CD14-positive monocyte (primary cell): ENCODE measurements around the gene AMT. TPM values are rescaled to one million over a fixed set of nuclear protein-coding genes. Genes with fewer than 3 reads are reported as not detected.

Experiments
- DNase-seq, 3 donors: peaks; one replicate each; pipeline ENCODE4 v3.0.0-alpha.2; 2011 to 2022
- H2AFZ ChIP-seq: 2 replicates; pipeline ENCODE4 v1.6.0; 2012; ENCODE audit warnings: mild to moderate bottlenecking, low read depth, low read length, inconsistent platforms; ENCODE audit not compliant: insufficient read depth, poor library complexity, severe bottlenecking
- H3K27ac ChIP-seq, 2 donors: 1 replicate in 1 of 2; 2 replicates in 1 of 2; pipeline ENCODE4 v1.5.1; 2012 to 2013; ENCODE audit warnings: low read length in 2 of 2, control low read depth in 1 of 2, inconsistent platforms in 1 of 2, low read depth in 1 of 2, mild to moderate bottlenecking in 1 of 2
- H3K27me3 ChIP-seq, 2 donors: one replicate each; pipeline versions ENCODE4 v1.6.0 to v1.6.1; 2011 to 2013; ENCODE audit warnings: low read length in 2 of 2; ENCODE audit not compliant: control insufficient read depth in 2 of 2, insufficient read depth in 2 of 2
- H3K36me3 ChIP-seq, 2 donors: replicated peaks in 1 of 2; 1 replicate in 1 of 2; 2 replicates in 1 of 2; pipeline versions ENCODE4 v1.5.1 to v1.6.1; 2012 to 2013; ENCODE audit warnings: low read length in 2 of 2, control low read depth in 1 of 2, inconsistent platforms in 1 of 2, mild to moderate bottlenecking in 1 of 2; ENCODE audit not compliant: insufficient read depth in 2 of 2, control insufficient read depth in 1 of 2
- H3K4me1 ChIP-seq, 2 donors: 1 replicate in 1 of 2; 2 replicates in 1 of 2; pipeline versions ENCODE4 v1.5.1 to v1.6.1; 2012 to 2013; ENCODE audit warnings: low read length in 2 of 2, control low read depth in 1 of 2, inconsistent platforms in 1 of 2, mild to moderate bottlenecking in 1 of 2, moderate library complexity in 1 of 2; ENCODE audit not compliant: insufficient read depth in 2 of 2, control insufficient read depth in 1 of 2
- H3K4me2 ChIP-seq: replicated peaks from 2 replicates; pipeline ENCODE3; 2012; ENCODE audit warnings: low read length, moderate library complexity, mild to moderate bottlenecking; ENCODE audit not compliant: poor library complexity, severe bottlenecking; ENCODE audit errors: extremely low read depth
- H3K4me3 ChIP-seq, 3 experiments: fragments of 200-600 bp in 1 of 3; sonication (generic) in 1 of 3; replicated peaks in 1 of 3; 1 replicate in 2 of 3; 2 replicates in 1 of 3; pipeline ENCODE4 v1.5.1; 2011 to 2013; ENCODE audit warnings: low read length in 3 of 3, mild to moderate bottlenecking in 3 of 3, control low read depth in 2 of 3, low read depth in 2 of 3, inconsistent platforms in 1 of 3, moderate library complexity in 1 of 3
- H3K79me2 ChIP-seq: 2 replicates; pipeline ENCODE4 v1.6.0; 2012; ENCODE audit warnings: mild to moderate bottlenecking, control low read depth, inconsistent platforms, low read length, moderate library complexity; ENCODE audit not compliant: insufficient read depth
- H3K9ac ChIP-seq: 2 replicates; pipeline ENCODE4 v1.6.0; 2017; ENCODE audit warnings: low read length, mild to moderate bottlenecking; ENCODE audit not compliant: insufficient read depth, poor library complexity, severe bottlenecking
- H3K9me3 ChIP-seq, 2 donors: replicated peaks in 1 of 2; 1 replicate in 1 of 2; 2 replicates in 1 of 2; pipeline versions ENCODE4 v1.5.1 to v1.6.1; 2012 to 2013; ENCODE audit warnings: low read length in 2 of 2, control low read depth in 1 of 2; ENCODE audit not compliant: control insufficient read depth in 1 of 2, insufficient read depth in 1 of 2
- H4K20me1 ChIP-seq: 2 replicates; pipeline ENCODE4 v1.6.0; 2012; ENCODE audit warnings: mild to moderate bottlenecking, low read length, control low read depth, moderate library complexity; ENCODE audit not compliant: insufficient read depth
- H3K27ac Mint-ChIP-seq, 7 donors: one replicate each; pipeline ENCODE4 v1.8.0; 2020; ENCODE audit warnings: mild to moderate bottlenecking in 7 of 7, mixed read lengths in 7 of 7, moderate library complexity in 6 of 7, inconsistent platforms in 2 of 7
- H3K27me3 Mint-ChIP-seq, 3 donors: one replicate each; pipeline ENCODE4 v1.8.0; 2021 to 2022; ENCODE audit warnings: low read depth in 3 of 3, mild to moderate bottlenecking in 3 of 3, mixed read lengths in 3 of 3, moderate library complexity in 3 of 3, inconsistent platforms in 1 of 3
- H3K36me3 Mint-ChIP-seq, 2 donors: one replicate each; pipeline ENCODE4 v1.8.0; 2020; ENCODE audit warnings: mixed read lengths in 2 of 2, inconsistent platforms in 1 of 2, mild to moderate bottlenecking in 1 of 2
- H3K4me1 Mint-ChIP-seq: one replicate; pipeline ENCODE4 v1.8.0; 2020; ENCODE audit warnings: mild to moderate bottlenecking, mixed read lengths
- H3K4me3 Mint-ChIP-seq, 2 donors: one replicate each; pipeline ENCODE4 v1.8.0; 2020; ENCODE audit warnings: mild to moderate bottlenecking in 2 of 2, mixed read lengths in 2 of 2, moderate library complexity in 1 of 2
- H3K9me3 Mint-ChIP-seq, 7 donors: one replicate each; pipeline ENCODE4 v1.8.0; 2020 to 2022; ENCODE audit warnings: mixed read lengths in 7 of 7, mild to moderate bottlenecking in 6 of 7, moderate library complexity in 6 of 7, inconsistent platforms in 2 of 7
- CTCF ChIP-seq: fragments of 200-600 bp; IDR thresholded peaks from one replicate; pipeline ENCODE4 v1.8.0; 2022; ENCODE audit warnings: antibody characterized with exemption, mild to moderate bottlenecking
- WGBS: methylation state at CpG from one replicate; pipeline ENCODE4 v1.1.5; 2013; ENCODE audit warnings: missing lambda C conversion rate; ENCODE audit not compliant: insufficient coverage; 5-methylcytosine and 5-hydroxymethylcytosine counted together
- intact Hi-C, 2 donors: fragments of 100-400 bp; cut with micrococcal nuclease; formaldehyde crosslinking; loops; one replicate each; pipeline versions ENCODE4 v1.15.0 to v1.15.1; 2023
- polyA plus RNA-seq, 3 donors: library from polyadenylated mRNA; depleted of rRNA in 1 of 3; unstranded in 2 of 3; stranded (reverse) in 1 of 3; fragments of 300-500 nt in 2 of 3; fragments of >200 nt in 1 of 3; fragmentation: Illumina TruSeq in 2 of 3; gene quantifications; 1 replicate in 2 of 3; 2 replicates in 1 of 3; pipeline ENCODE4 v1.2.3, GENCODE V29; 2012 to 2021
- small RNA-seq: library from RNA; depleted of rRNA; stranded (forward); fragments of <200 nt; gene quantifications from one replicate; pipeline ENCODE3, GENCODE V24; 2012; ENCODE audit warnings: low read depth; ENCODE audit not compliant: insufficient read length

AMT gene
- polyA plus RNA-seq, 3 donors: 2.0 to 25.1 (median 3.1) TPM

DNA sequence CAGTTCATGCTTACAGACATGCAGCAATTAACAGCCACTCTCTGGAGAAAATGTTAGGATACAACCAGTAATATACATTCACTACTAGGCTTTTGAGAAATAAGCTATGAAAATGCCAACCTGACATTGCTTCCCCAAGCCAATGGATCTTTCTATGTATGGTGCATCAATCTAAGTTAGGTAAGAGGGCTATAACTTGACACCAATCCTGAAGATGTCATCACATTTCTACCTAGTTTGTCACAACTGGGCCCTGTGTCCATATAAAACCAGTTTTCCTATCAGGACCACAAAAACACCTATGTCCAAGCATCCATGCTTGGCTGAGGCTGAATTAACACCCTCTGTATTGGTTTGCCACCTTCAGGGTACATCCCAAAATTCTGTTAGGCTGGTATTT lies 50.3 kb downstream of the AMT start:
- Histone ChIP-seq H3K27me3 (no peaks in the 10 kb centered on the region), H2AFZ (no peak overlapping the region), H3K36me3 (peaks cover 57 to 84% of the 10 kb centered on the region in 2 donors), H3K79me2 (peaks cover 99% of the 10 kb centered on the region), H3K9me3 (no peaks in the 10 kb centered on the region), H3K27ac (peak overlapping the region in 1 of 2 donors; percentile 46), H3K9ac (no peak overlapping the region), H3K4me3 (no peak overlapping the region), H4K20me1 (peaks cover 100% of the 10 kb centered on the region), H3K4me1 (peaks cover 16 to 34% of the 10 kb centered on the region in 2 donors), H3K4me2 (no peak overlapping the region)
- Mint-ChIP-seq H3K27ac (no peak overlapping the region), H3K4me3 (no peak overlapping the region), H3K27me3 (no peaks in the 10 kb centered on the region), H3K9me3 (no peaks in the 10 kb centered on the region), H3K4me1 (peaks cover 35% of the 10 kb centered on the region), H3K36me3 (peaks cover 67 to 88% of the 10 kb centered on the region in 2 donors)
- intact Hi-C loops: loop anchor here in 1 of 2 donors (5.0 kb wide), 1 partner anchor 35 kb away; no protein-coding TSS in a partner anchor
- DNase-seq: no peak
- no peak for TF ChIP-seq CTCF

GRCh38 chr3:49370585-49371290 lies 51.5 kb downstream of the AMT start:
- H3K79me2 ChIP-seq: peaks cover 99% of the 10 kb centered on the region
- no peak overlapping the region for H3K4me3 Mint-ChIP-seq
- H3K36me3 ChIP-seq: peaks cover 63 to 93% of the 10 kb centered on the region in 2 donors
- H4K20me1 ChIP-seq: peaks cover 100% of the 10 kb centered on the region
- H3K4me1 Mint-ChIP-seq: peaks cover 30% of the 10 kb centered on the region
- peaks cover 16 to 30% of the 10 kb centered on the region in 2 donors for H3K4me1 ChIP-seq
- H3K4me2 ChIP-seq: no peak overlapping the region
- DNase-seq: no peak
- H3K4me3 ChIP-seq: no peak overlapping the region
- intact Hi-C loops: loop anchor here in 1 of 2 donors (5.0 kb wide), 1 partner anchor 33 kb away; no protein-coding TSS in a partner anchor
- WGBS: 92% methylated on average over 4 of the region's 6 CpGs
- no peak overlapping the region for H3K9ac ChIP-seq
- no peaks in the 10 kb centered on the region for H3K27me3 Mint-ChIP-seq
- no peaks in the 10 kb centered on the region for H3K27me3 ChIP-seq
- no peak for TF ChIP-seq CTCF
- H3K27ac ChIP-seq: peak overlapping the region in 1 of 2 donors; percentile 65
- no peak overlapping the region for H2AFZ ChIP-seq
- H3K9me3 ChIP-seq: no peaks in the 10 kb centered on the region
- H3K36me3 Mint-ChIP-seq: peaks cover 80 to 97% of the 10 kb centered on the region in 2 donors
- no peaks in the 10 kb centered on the region for H3K9me3 Mint-ChIP-seq
- peak overlapping the region in 4 of 7 donors; percentile 17 to 78 (median 35) for H3K27ac Mint-ChIP-seq

Small RNAs within 50 kb of the gene (small RNA-seq; reads per million reads assigned to genes)
- gene RNA5SP130: not detected

Other genes starting within 250 kb of the AMT start
- 10 to 100 TPM in 1 of 3 donors, 1 to 10 TPM in 1, under 1 TPM in 1; 0.60 to 15.7 (median 1.0) TPM for gene C3orf62, start 145.2 kb downstream of the AMT start, polyA plus RNA-seq
- 100 to 1,000 TPM in 1 of 3 donors, 10 to 100 TPM in 2; 68.6 to 125 (median 78.9) TPM for gene USP4, start 82.4 kb downstream of the AMT start, polyA plus RNA-seq
- gene GPX1, start 64.1 kb downstream of the AMT start, polyA plus RNA-seq: 1,000 to 10,000 TPM; 1,287 to 2,105 (median 1,394) TPM
- gene RHOA, start 10.5 kb downstream of the AMT start, polyA plus RNA-seq: 1,000 to 10,000 TPM in 2 of 3 donors, 100 to 1,000 TPM in 1; 624 to 1,306 (median 1,179) TPM
- gene TCTA, start 10.1 kb downstream of the AMT start, polyA plus RNA-seq: 10 to 100 TPM; 22.4 to 35.5 (median 26.7) TPM
- 10 to 100 TPM in 1 of 3 donors, 1 to 10 TPM in 2; 5.0 to 23.3 (median 5.6) TPM for gene NICN1, start 6.9 kb upstream of the AMT start, polyA plus RNA-seq
- 1 to 10 TPM; 3.9 to 5.8 (median 4.2) TPM for gene DAG1, start 47.8 kb upstream of the AMT start, polyA plus RNA-seq
- not detected for gene BSN, start 132.0 kb upstream of the AMT start, polyA plus RNA-seq